NOMO-1 treated with dmso at 0.1 percent for 144 hours (cell line): ENCODE results near the gene DAD1.
A peak's percentile ranks its signal among the peaks of the same experiment; 100 is the strongest.

Source experiments
- DNase-seq: peaks from one replicate; lab custom pipeline; 2025; ENCODE audit not compliant: unreplicated experiment; lab: John Stamatoyannopoulos, UW

DAD1 gene

DNA sequence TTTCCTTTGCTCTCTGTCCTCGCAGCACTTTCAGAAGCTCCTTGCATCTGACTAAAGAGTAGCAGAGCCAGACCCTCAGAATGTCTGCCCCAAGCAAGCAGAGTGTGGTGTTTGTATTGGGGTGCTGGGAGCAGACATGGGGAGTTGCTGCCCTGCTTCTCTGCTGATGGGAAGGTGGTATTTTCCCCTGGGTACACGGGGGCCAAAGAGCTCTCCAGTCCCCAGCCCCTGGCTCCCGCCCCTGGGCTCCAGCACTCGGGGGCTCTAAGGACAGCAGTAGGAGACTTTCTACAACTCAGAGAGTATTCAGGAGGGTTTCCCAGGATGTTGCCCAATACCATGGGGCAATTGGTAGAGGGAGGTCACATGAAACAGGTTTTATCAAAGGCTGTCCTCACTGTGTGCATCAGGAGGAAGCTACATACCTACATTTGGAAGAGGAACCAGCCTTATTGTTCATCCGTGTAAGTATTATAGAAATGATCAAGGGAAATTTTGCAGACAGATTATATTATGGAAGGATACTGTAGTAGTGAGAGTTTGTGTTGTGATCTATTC lies 50.3 kb downstream of the DAD1 start:
- DNase-seq, result no peak

DNA sequence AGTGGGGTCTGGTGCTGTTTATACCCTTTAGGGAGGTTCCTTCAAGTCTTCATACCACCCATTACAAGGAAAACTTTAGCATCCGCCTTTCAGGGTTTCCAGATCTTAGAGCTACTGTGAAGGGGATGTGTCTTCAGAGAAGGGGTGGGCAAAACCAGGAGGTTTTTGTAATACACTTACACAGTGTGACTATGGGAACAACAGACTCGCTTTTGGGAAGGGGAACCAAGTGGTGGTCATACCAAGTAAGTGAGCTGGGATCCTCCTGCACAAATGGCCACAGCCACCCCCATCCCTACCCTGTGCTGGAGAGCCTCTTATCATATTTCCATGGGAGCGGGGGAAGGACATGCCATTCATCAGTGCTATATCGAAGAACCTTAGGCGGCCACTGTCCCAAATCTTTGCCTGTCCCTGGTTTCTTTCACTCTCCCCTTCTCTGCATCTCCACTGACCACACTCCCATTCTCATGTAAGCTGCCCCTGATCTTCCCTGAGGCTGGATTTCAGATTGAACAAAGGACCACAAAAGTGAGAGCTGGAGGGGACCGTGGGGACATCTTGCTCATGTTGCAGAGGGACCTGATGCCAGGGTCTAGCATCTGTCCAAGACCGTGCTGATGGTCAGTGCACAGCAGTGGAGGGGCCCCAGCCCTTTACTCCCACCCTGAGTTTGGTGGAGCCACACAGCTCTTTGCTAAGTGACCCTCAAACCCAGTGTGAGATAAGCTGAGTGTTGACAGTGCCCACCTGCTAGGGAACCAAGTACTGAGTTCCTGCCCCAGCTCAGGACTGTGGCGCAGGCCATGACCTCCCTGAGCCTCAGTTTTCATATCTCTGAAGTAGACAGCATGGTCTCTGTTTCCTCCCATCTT lies 51.4 kb downstream of the DAD1 start:
- no peak for DNase-seq

DNA sequence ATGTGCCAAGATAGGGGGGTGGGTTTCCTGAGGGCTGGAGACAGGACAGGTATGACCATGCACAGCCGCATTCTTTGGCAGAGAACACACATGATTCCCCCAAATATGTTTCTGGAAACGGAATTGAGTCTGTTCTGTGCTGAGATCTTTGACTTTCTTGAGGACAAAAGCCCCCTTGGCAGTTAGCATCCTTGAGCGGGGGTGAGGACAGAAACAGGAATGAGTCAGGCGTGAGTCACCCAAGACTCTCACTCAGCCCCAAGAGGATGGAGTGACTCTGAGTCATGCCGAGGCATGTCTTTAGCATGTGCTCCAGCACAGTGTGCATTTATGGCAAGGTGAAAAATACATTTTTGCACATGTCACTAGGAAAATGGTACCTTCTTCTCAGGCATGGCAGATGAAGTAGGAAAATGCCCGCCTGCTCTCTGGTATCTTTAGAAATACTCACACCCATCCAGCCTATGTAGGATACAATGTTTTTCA lies 52.1 kb downstream of the DAD1 start:
- peak; percentile 34 for DNase-seq

DNA sequence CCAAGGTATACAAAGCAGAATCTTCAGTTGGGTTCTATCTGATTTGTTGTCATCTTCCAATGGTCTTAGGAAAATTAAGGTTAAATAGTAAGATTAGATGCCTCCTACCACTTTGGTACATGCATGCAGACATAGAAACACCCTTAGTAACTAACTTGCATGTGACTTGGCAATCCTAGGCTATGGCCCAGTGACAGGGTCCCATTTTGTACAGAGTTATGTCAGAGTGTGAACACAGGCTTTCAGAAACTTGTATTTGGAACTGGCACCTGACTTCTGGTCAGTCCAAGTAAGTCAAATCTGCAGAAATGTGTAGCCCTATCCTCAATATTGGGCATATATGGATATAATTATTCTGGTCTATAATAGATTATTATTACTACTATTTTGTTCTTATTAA lies 53.1 kb downstream of the DAD1 start:
- no peak for DNase-seq

DNA sequence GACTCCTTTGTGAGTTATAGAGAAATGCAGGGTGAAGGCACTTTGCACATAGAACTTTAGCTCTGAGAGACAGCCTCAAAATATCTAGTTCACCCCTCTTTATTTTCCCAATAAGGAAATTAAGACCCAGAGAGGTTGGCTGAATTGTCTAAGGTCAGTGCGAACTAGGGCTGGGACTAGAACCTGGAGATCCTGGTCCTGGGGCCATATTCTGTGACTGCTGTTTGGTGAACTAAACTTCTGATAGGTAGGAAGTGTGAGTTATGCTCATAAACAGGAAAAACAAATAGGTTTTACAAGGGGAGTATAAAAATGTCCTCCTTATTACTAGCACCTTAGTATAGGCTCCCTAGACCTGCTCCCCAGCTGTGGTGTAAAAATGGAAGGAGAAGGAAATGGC lies 53.9 kb downstream of the DAD1 start:
- DNase-seq, result no peak

DNA sequence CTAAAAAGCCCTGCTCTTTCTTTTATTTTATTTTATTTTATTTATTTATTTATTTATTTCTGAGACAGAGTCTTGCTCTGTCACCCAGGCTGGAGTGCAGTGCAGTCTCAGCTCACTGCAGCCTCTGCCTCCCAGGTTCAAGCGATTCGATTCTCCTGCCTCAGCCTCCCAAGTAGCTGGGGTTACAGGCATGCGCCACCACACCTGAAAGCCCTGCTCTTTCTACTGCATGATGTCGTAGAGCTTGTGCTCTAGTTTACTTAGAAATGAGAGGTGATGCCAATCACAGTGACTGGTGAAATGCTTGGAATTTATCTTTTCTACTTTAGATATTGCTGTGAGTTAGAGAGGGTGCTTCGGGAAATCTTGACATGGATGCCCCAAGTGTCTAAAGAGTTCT lies 54.5 kb downstream of the DAD1 start:
- DNase-seq, result no peak

DNA sequence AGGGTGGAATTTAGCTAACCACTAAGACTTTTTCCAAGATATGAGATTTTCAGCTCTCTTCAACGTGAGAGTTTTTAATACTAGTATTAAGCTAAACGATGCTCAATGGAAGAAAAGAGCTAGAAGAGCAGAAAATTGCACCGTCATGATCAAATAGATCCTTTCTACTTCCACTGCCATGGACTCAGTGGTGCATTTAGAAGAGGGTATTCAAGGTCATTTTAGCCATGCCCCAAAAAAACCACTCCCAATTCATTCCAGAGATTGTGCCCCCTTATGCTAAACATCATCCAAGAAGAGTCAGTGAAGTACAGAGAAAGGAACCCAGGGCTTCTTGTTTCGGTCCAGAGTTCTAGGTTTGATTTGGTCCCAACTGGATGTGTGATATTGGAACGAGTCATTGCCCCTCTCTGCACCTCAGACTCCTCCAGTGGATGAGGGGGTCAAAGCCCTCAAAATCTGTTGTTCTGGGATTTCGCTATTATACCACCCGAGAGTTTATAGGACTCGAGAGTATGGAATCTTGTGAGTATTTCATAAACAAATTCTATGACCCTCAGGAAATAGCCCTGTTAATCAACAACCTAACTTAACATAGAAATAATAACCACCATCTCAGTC lies 55.2 kb downstream of the DAD1 start:
- DNase-seq, result no peak

DNA sequence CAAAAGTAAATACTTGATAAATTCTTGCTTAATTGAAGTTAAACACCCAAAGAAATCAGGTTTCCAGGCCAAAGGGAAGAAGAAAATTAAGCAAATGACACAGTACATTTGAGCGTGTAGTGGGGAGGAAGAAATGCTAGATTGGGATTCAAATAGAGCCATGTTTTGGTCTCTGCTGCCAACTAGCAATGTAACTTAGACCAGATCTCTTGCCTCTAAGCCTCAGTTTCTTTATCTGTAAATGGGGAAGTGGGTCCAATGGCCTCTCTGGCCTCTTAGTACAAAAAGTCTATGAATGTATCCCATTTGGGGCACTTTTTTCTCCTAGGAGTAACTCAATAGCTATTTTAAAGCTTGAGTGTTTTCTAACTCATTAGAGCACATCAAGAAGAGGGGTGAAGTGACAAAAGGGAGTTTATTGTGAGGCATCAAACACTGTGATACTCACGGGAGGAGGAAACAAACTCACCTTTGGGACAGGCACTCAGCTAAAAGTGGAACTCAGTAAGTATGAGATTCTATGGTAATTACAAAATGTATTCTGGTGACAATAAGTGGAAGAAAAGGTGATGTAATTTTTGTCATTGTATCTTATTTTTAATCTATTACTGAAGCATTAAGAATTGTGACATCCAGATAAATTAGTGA lies 55.8 kb downstream of the DAD1 start:
- no peak for DNase-seq

DNA sequence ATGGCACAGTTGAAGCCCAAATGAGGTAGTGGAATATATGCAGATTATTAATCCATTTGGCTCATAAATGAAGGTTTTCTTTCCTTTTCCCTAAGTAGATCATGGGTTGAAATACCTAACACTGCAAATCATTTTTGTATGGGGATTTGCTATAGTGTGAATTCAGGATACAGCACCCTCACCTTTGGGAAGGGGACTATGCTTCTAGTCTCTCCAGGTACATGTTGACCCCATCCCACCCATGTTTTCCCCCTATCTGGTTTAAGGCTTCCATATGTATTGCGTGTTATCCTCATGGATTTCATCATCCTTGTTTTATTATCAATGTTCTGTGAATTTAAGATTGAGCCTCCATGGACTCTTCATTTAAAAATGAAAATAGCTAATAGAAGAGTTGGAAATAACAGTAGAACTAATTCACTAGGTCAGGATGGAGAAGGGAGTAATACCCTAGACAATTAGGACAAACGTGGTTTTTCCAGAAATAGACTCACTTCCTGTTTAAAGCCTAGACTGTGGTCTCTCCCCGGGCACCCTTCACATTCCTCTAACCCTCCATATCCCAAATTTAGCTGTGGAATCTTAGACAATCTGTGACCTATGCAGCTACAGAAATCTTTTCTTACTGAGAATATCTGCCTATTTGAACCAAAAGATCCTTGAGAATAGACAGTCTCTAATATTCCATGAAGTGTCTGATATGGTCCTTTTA lies 56.5 kb downstream of the DAD1 start:
- no peak for DNase-seq

DNA sequence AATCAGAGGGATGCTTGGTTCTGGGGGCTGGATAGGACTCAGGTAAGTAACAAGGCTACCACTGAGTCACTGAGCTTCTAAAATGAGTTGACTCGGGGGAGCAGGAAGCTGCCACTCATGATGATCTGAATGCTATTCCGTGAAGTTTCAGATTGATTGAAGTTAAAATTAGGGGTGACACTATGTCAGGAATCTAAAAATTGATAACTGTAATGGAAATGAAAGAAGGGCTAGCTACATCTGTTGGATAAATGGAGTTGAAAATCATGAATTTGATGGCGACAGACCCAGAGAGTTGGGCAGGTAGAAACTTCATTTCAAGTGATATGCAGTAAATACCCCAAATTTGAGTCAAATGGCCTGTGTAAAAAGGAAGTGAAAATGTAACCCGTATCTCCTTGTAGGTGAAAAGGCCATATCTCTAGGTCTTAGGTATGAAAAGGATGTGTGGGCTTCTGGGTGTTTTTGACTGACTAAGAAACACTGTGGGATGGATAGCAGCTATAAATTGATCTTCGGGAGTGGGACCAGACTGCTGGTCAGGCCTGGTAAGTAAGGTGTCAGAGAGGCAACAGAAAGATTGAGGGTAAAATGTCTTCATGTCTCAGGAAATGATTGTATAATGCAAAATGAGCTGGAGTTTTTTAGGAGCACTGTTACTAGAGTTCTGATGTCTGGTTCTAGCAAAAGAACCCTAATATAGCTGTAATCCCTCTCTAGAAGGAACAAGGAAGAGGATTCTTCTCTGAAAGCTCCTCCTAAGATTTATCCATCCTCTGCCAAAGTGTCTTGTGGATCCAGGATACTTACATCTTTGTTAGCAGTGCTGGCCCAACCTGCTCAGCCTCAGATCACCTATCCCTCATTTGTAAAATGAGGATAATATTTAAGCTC lies 57.3 kb downstream of the DAD1 start:
- DNase-seq, result no peak

DNA sequence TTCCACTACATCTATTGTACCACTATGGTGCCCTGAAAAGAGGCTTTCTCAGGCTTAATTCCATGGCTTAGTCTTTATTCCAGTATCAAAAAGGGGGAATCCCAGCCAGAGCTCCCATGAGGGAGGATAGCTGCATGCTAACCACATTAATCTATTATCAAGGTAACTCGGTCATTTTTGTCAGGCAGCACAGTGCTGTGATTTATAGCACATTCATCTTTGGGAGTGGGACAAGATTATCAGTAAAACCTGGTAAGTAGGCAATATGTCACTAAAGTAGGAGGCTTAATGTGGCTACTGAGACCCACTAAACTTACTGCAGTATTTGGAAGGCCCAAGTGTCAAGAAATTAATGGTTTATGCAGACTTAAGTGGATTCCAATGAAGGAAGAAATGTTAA lies 58.9 kb downstream of the DAD1 start:
- DNase-seq, result no peak

DNA sequence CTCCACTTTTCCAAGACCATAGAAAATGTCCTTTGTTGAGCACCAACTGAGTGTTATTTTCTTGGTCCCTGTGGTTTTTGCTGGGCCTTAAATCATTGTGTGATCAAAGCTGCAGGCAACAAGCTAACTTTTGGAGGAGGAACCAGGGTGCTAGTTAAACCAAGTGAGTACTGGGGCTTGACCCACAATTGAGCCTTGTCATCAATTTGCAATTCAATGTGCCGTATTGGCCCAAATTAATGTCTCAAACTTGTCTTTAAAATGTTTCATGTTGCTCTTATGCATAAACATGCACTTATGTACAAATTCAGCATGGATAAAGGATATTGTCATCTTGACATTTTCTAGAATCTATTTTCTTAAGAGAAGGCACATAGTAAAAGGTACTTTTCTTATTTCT lies 62.3 kb downstream of the DAD1 start:
- no peak for DNase-seq

DNA sequence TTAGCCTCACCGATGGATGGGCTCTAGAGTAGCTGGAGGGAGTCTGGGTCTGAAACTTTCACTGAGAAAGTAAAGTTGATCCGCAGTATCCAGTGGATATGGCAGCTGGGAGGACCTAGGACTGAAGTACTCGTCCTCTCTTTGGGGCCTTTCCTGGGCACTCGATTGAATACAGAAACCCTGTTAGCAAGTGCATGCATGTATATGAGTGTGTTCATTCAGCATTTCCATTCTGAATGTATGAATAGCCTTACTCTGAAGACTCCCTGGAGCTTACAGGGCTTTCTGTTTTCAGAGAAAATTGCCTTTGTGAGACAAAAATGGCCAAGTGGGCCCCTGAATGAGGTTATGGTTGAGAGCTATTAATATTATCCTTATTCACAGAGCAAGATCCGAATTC lies 62.8 kb downstream of the DAD1 start:
- DNase-seq, result no peak

DNA sequence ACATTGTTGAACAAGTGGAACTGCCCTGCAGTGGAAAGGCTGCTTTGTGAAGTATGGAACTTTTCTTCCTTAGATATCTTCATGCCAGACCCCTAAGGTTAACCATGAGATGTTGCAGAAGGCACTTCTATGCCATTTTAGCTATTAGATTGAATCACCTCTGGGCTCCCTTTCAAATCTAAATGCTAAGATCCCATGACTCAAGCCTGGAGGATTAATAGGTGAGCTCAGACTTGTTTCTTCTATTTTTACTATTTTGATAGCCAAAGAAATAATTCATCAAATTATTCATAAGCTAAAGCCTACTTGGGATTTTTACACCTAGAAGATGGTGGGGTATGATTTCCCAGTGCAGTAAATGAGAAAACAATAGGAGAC lies 64.3 kb downstream of the DAD1 start:
- DNase-seq, result no peak

DNA sequence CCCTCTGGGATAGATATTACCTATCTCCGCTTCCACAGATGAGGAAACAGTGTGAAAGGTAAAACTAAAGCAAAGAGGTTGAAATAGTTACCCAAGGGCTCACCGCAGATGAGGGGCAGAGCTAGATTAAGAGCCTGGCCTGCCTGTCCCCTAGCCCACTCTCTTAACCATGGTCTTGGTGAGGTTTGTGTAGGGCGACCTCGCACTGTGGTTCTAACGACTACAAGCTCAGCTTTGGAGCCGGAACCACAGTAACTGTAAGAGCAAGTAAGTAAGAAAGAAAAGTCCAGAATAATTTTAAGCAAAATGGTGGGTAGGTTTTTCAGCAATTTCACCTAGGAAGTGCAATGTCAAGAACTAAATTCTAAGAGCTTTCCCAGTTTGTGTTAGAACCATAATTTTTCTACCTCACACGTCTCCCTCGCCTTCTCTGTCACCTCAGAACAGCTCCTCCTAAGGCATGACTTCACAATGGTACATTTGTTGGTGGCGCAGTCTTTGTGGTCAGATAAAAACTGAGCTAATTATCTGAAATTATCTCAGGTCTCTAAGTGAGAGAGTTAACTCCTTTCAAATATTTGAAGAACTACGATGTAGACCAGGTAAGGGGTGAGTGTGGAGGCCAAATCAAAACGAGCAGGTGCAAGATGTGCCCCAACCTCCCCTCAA lies 64.8 kb downstream of the DAD1 start:
- no peak for DNase-seq

DNA sequence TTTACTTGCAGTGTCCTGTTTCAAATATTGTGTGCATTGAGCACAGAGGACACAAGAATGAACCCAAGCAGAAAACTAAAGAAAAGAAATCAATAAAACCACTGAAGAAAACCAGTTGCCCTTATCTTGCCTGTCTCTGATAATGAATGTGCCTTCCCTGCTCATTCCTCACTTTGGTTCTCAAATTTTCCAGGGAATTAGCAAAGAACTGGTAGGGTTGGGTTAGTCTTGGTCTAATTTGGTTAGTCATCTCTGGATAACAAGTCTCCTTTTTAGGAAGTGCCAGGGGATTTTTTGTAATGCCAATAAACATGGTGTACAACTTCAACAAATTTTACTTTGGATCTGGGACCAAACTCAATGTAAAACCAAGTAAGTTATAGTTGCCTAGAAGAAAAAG lies 65.7 kb downstream of the DAD1 start:
- no peak for DNase-seq

DNA sequence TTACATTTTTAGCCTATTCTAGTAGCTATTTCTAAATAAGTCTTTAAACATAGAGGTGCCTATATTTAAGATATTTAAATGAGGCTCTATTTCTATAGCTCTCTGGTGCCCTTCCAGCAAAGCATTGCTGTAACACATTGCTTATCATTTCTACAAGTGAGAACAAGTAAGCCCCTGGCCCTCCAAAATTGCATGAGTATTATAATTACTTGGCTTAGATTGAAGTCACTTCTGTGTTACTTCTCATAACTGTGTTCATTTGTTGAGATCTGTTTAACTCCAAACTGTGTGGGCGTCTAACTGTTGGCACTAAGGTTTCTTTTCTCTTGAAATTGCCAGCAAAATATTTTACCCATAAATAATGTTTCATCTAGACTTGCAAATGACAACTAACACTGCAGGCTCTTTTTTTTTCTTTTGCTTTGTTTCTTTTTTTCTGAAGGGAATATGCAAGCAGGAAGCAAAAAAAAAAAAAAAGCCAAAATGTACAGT lies 66.5 kb downstream of the DAD1 start:
- DNase-seq, result no peak

DNA sequence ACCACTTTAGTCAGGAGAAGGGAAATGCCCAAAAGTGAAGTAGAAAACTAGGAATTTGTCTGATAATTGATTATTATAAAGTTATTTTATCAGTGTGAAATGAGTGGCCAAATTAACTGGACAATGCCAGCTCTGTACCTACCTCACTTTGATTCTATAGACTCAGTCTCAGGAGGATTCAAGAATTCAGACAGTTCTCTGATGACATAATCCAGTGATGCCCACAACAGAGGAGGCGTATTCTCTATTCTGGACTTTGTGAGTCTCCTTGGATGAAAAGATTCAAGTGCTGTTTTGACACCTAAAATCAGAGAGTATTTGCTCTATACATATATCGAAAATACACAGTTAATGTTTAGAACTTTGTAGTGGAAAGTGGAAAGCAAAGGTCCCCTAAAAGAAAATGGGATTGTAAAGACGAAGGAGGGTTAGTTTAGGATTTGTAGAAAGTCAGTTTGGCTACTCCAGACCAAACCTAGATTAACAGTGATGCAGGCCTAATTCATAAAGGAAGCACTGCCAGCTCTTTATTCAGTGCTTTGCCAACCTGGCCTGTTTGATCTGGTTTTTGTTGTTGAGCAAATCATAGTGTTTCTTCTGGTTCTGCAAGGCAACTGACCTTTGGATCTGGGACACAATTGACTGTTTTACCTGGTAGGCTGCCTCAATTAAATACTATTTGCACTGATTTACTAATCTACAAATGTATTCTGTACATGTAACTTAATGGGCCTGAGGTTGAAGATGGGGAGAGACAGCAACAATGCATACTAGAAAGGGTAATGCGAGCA lies 67.4 kb downstream of the DAD1 start:
- no peak for DNase-seq

DNA sequence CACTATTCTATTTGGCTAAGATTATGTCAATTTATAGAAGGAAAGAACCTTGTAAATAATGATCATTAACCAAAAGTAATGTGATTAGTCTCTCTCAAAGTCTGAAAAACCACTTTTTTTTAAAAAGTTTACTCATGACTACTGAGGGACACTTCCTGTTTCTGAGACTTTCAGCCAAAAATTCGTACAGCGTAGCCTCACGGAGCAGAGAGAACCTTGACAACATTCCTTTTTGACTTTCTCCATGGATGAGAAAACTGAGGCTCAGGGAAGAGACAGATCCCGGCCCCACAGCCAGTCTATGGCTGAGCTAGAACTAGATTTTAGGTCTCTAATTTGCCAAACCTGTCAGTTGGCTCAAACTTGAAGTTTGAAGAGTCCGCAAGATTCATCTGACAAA lies 68.2 kb downstream of the DAD1 start:
- DNase-seq, result no peak
